H9 (cell line): ENCODE data around the gene KCNJ12. TPM values are rescaled to one million over a fixed set of nuclear protein-coding genes. Genes with fewer than 3 reads are reported as not detected.

Experiments
- DNase-seq: peaks from one replicate; pipeline ENCODE4 v3.0.0-alpha.2; 2017
- H2AFZ ChIP-seq: one replicate; pipeline ENCODE4 v1.6.1; 2013; ENCODE audit warnings: mild to moderate bottlenecking, low read length, control low read depth, moderate library complexity
- H2AK5ac ChIP-seq: 2 replicates; pipeline ENCODE4 v1.6.1; 2013; ENCODE audit warnings: low read length, control low read depth, mixed read lengths; ENCODE audit not compliant: insufficient read length
- H2BK120ac ChIP-seq: one replicate; pipeline ENCODE4 v1.6.1; 2013; ENCODE audit warnings: low read depth, mild to moderate bottlenecking, low read length, control low read depth, inconsistent platforms; ENCODE audit not compliant: poor library complexity, severe bottlenecking
- H2BK12ac ChIP-seq: 2 replicates; pipeline ENCODE4 v1.6.1; 2013; ENCODE audit warnings: low read length, control low read depth, mixed read lengths, low read depth; ENCODE audit not compliant: insufficient read length
- H2BK15ac ChIP-seq: 2 replicates; pipeline ENCODE4 v1.6.1; 2013; ENCODE audit warnings: low read depth, low read length, control low read depth
- H2BK20ac ChIP-seq: one replicate; pipeline ENCODE4 v1.6.1; 2013; ENCODE audit warnings: low read depth, mild to moderate bottlenecking, low read length, control low read depth, inconsistent platforms; ENCODE audit not compliant: poor library complexity, severe bottlenecking
- H2BK5ac ChIP-seq: 2 replicates; pipeline ENCODE4 v1.6.1; 2013; ENCODE audit warnings: low read length, control low read depth, mixed read lengths; ENCODE audit not compliant: insufficient read length
- H3K14ac ChIP-seq: 2 replicates; pipeline ENCODE4 v1.6.1; 2013; ENCODE audit warnings: low read length, control low read depth; ENCODE audit not compliant: insufficient read depth
- H3K18ac ChIP-seq: 2 replicates; pipeline ENCODE4 v1.6.1; 2013; ENCODE audit warnings: low read depth, mild to moderate bottlenecking, mixed read lengths, low read length, control low read depth; ENCODE audit not compliant: insufficient read length
- H3K23ac ChIP-seq: 2 replicates; pipeline ENCODE4 v1.6.1; 2013; ENCODE audit warnings: low read length, control low read depth, mixed read lengths, low read depth; ENCODE audit not compliant: insufficient read length
- H3K23me2 ChIP-seq: 2 replicates; pipeline ENCODE4 v1.6.1; 2013; ENCODE audit warnings: low read depth, mild to moderate bottlenecking, mixed read lengths, low read length, control low read depth; ENCODE audit not compliant: insufficient read length, poor library complexity, severe bottlenecking
- H3K27ac ChIP-seq: 2 replicates; pipeline ENCODE4 v1.5.1; 2013; ENCODE audit warnings: low read length, control low read depth, mixed read lengths, low read depth; ENCODE audit not compliant: insufficient read length
- H3K27me3 ChIP-seq: 2 replicates; pipeline ENCODE4 v1.6.1; 2013; ENCODE audit warnings: low read length, control low read depth, inconsistent platforms; ENCODE audit not compliant: insufficient read depth
- H3K4ac ChIP-seq: 2 replicates; pipeline ENCODE4 v1.6.1; 2013; ENCODE audit warnings: low read depth, mild to moderate bottlenecking, control low read depth, inconsistent platforms, low read length, moderate library complexity
- H3K4me1 ChIP-seq: 2 replicates; pipeline ENCODE4 v1.6.1; 2013; ENCODE audit warnings: low read length, control low read depth, inconsistent platforms; ENCODE audit not compliant: insufficient read depth
- H3K4me2 ChIP-seq: 2 replicates; pipeline ENCODE4 v1.6.1; 2013; ENCODE audit warnings: low read length, control low read depth, mixed read lengths; ENCODE audit not compliant: insufficient read length, insufficient read depth
- H3K56ac ChIP-seq: 2 replicates; pipeline ENCODE4 v1.6.1; 2013; ENCODE audit warnings: low read depth, mild to moderate bottlenecking, mixed read lengths, low read length, control low read depth; ENCODE audit not compliant: insufficient read length
- H3K79me1 ChIP-seq: 2 replicates; pipeline ENCODE4 v1.6.1; 2013; ENCODE audit warnings: low read depth, mild to moderate bottlenecking, moderate library complexity, low read length, control low read depth, inconsistent platforms; ENCODE audit not compliant: insufficient read depth, poor library complexity, severe bottlenecking
- H3K79me2 ChIP-seq: 2 replicates; pipeline ENCODE4 v1.6.1; 2013; ENCODE audit warnings: low read length, control low read depth, inconsistent platforms; ENCODE audit not compliant: insufficient read depth
- H3K9ac ChIP-seq: 2 replicates; pipeline ENCODE4 v1.6.1; 2013; ENCODE audit warnings: low read length, control low read depth, mixed read lengths; ENCODE audit not compliant: insufficient read length; ENCODE audit errors: extremely low read depth
- H3K9me3 ChIP-seq: one replicate; pipeline ENCODE4 v1.6.1; 2013; ENCODE audit warnings: low read depth, low read length, inconsistent platforms; ENCODE audit not compliant: control insufficient read depth
- H3T11ph ChIP-seq: one replicate; pipeline ENCODE4 v1.6.1; 2013; ENCODE audit warnings: mild to moderate bottlenecking, low read length, control low read depth, inconsistent platforms
- H4K20me1 ChIP-seq: one replicate; pipeline ENCODE4 v1.6.1; 2013; ENCODE audit not compliant: control insufficient read depth, insufficient read length, insufficient read depth
- H4K5ac ChIP-seq: 2 replicates; pipeline ENCODE4 v1.6.1; 2013; ENCODE audit warnings: low read depth, mild to moderate bottlenecking, mixed read lengths, low read length, control low read depth; ENCODE audit not compliant: insufficient read length
- H4K8ac ChIP-seq: replicated peaks from 2 replicates; pipeline ENCODE4 v1.6.1; 2013; ENCODE audit warnings: low read length, control low read depth, mixed read lengths, low read depth; ENCODE audit not compliant: insufficient read length
- H4K91ac ChIP-seq: 2 replicates; pipeline ENCODE4 v1.6.1; 2013; ENCODE audit warnings: low read depth, mild to moderate bottlenecking, moderate library complexity, mixed read lengths, low read length, control low read depth; ENCODE audit not compliant: insufficient read length
- H3K27ac Mint-ChIP-seq, 3 experiments: 2 replicates in 2 of 3; 3 replicates in 1 of 3; pipeline ENCODE4 v1.8.0; 2020 to 2021; ENCODE audit warnings: mixed read lengths in 3 of 3, mild to moderate bottlenecking in 1 of 3, moderate library complexity in 1 of 3
- H3K27me3 Mint-ChIP-seq: 2 replicates; pipeline ENCODE4 v1.8.0; 2021; ENCODE audit warnings: low read depth, mild to moderate bottlenecking, moderate library complexity, mixed read lengths
- H3K36me3 Mint-ChIP-seq, 3 experiments: 2 replicates in 2 of 3; 3 replicates in 1 of 3; pipeline ENCODE4 v1.8.0; 2020 to 2021; ENCODE audit warnings: low read depth in 3 of 3, mixed read lengths in 3 of 3; ENCODE audit not compliant: insufficient read depth in 1 of 3
- H3K4me1 Mint-ChIP-seq, 2 experiments: 2 replicates each; pipeline ENCODE4 v1.8.0; 2020; ENCODE audit warnings: mixed read lengths in 2 of 2
- H3K4me3 Mint-ChIP-seq, 2 experiments: 2 replicates in 1 of 2; 3 replicates in 1 of 2; pipeline ENCODE4 v1.8.0; 2020 to 2021; ENCODE audit warnings: mild to moderate bottlenecking in 2 of 2, mixed read lengths in 2 of 2, moderate library complexity in 1 of 2
- H3K9me3 Mint-ChIP-seq, 2 experiments: 2 replicates in 1 of 2; 3 replicates in 1 of 2; pipeline ENCODE4 v1.8.0; 2020; ENCODE audit warnings: mild to moderate bottlenecking in 2 of 2, mixed read lengths in 2 of 2, moderate library complexity in 1 of 2
- WGBS: extraction: QIAGEN DNeasy Blood & Tissue Kit; methylation state at CpG from one replicate; pipeline ENCODE4 v1.1.7; 2013; ENCODE audit warnings: missing lambda C conversion rate, low lambda C conversion rate, mixed read lengths; ENCODE audit not compliant: insufficient read length; ENCODE audit errors: extremely low coverage; 5-methylcytosine and 5-hydroxymethylcytosine counted together
- total RNA-seq: library from RNA; stranded (reverse); gene quantifications from 2 replicates; pipeline ENCODE4 v1.2.1, GENCODE V29; 2021
- TF ChIP-seq, protein P1 (sequence below): fragments of 200-600 bp; sonication (generic); conservative IDR thresholded peaks from 3 replicates; pipeline ENCODE4 v1.8.0; 2021; ENCODE audit warnings: antibody characterized with exemption, mild to moderate bottlenecking

The KCNJ12 gene
- total RNA-seq, 1 experiment from 2014 or later: 0.39 TPM

DNA sequence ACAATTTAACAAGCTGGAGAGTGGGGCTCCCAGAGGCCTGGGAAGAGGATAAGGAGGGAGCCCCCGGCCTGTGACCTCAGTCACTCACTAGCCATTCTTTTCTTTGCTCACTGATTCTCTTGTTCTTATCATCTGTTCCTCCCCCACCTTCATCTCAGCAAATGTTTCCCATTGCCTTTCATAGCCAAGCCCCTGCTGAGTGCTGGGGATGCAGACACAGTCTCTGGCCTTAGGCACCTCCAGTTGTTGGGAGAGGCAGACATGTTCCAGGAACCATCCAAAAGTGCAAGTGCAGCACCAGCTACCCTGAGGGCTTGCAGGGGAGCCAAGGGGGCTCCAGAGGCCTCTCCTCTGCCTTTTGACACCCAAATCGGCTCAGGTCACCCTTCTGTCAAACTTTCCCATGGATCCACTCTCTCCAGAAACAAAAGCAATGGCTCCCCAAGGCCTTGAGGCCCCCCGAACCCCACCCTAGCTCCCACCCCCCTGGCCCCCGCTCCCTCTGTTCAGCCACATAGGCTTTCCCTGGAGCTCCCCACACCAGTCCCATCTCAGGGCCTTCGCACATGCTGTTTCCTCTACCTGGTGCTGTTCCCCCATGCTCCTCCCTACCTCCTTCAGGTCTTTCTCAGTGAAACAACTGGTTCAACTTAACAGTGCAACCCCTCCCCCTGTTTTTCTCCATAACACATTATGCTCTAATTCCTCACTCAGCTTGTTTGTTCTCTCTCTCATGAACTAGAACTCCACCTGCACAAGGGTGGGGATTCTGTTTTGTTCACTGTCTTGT, 14.9 kb upstream of the KCNJ12 start:
- Histone ChIP-seq H2BK15ac (no peak overlapping the region), H3K79me2 (no peaks in the 10 kb centered on the region), H3K14ac (no peak overlapping the region), H3K4me1 (no peaks in the 10 kb centered on the region; the same call in 1 of the 2 replicates), H2BK5ac (no peak overlapping the region), H2BK120ac (no peak overlapping the region), H2BK12ac (no peak overlapping the region), H3K23me2 (no peaks in the 10 kb centered on the region), H3K23ac (no peak overlapping the region), H3K9me3 (no peaks in the 10 kb centered on the region), H4K5ac (no peak overlapping the region), H3K27me3 (no peaks in the 10 kb centered on the region), H2AK5ac (no peak overlapping the region), H3K9ac (no peak overlapping the region), H4K91ac (no peak overlapping the region), H3K79me1 (no peaks in the 10 kb centered on the region), H3K27ac (no peak overlapping the region), H3T11ph (no peak overlapping the region), H3K4me2 (no peak overlapping the region), H2AFZ (no peak overlapping the region), H4K8ac (no peak overlapping the region), H4K20me1 (no peaks in the 10 kb centered on the region), H3K4ac (no peak overlapping the region), H3K56ac (no peak overlapping the region), H2BK20ac (no peak overlapping the region), H3K18ac (no peak overlapping the region)
- DNase-seq: no peak
- H3K27me3 Mint-ChIP-seq: peaks cover 16% of the 10 kb centered on the region
- H3K4me3 Mint-ChIP-seq: no peak overlapping the region
- H3K27ac Mint-ChIP-seq: no peak overlapping the region
- H3K36me3 Mint-ChIP-seq: no peaks in the 10 kb centered on the region
- H3K4me1 Mint-ChIP-seq: peaks cover 23 to 28% of the 10 kb centered on the region in 2 experiments
- H3K9me3 Mint-ChIP-seq: no peaks in the 10 kb centered on the region; a peak in 1 of 5 replicates
- WGBS: no CpG with 5 or more reads among the region's 5 CpGs
- TF ChIP-seq, protein P1, sequence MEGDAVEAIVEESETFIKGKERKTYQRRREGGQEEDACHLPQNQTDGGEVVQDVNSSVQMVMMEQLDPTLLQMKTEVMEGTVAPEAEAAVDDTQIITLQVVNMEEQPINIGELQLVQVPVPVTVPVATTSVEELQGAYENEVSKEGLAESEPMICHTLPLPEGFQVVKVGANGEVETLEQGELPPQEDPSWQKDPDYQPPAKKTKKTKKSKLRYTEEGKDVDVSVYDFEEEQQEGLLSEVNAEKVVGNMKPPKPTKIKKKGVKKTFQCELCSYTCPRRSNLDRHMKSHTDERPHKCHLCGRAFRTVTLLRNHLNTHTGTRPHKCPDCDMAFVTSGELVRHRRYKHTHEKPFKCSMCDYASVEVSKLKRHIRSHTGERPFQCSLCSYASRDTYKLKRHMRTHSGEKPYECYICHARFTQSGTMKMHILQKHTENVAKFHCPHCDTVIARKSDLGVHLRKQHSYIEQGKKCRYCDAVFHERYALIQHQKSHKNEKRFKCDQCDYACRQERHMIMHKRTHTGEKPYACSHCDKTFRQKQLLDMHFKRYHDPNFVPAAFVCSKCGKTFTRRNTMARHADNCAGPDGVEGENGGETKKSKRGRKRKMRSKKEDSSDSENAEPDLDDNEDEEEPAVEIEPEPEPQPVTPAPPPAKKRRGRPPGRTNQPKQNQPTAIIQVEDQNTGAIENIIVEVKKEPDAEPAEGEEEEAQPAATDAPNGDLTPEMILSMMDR: no peak
